ENCODE data around the gene PWWP2B.
A peak's percentile ranks its signal among the peaks of the same experiment; 100 is the strongest.

Gene PWWP2B

GRCh38 chr10:132404911-132405462 lies 8.0 kb downstream of the PWWP2B start:
- Histone ChIP-seq H3K36me3 (ENCODE audit: control insufficient read depth in 1 of 2, insufficient read depth in 2 of 2, low read length in 2 of 2) (peaks cover 0 to 21% of the 10 kb centered on the region in 2 donors), H3K4me1 (ENCODE audit: control insufficient read depth in 1 of 2, insufficient read depth in 2 of 2, low read length in 2 of 2) (peaks cover 0 to 27% of the 10 kb centered on the region in 2 donors), H3K27me3 (ENCODE audit: low read depth, low read length) (no peaks in the 10 kb centered on the region), H3K9me3 (ENCODE audit: control insufficient read depth in 1 of 2, low read length in 2 of 2) (no peaks in the 10 kb centered on the region), H3K4me3 (ENCODE audit: low read depth in 1 of 2, low read length in 2 of 2) (no peak overlapping the region), H3K27ac (ENCODE audit: low read length) (no peak overlapping the region)

- Histone ChIP-seq H3K9me3 (ENCODE audit: control insufficient read depth in 1 of 2, low read length in 2 of 2) (no peaks in the 10 kb centered on the region), H3K36me3 (ENCODE audit: control insufficient read depth in 1 of 2, insufficient read depth in 2 of 2, low read length in 2 of 2) (peaks cover 0 to 21% of the 10 kb centered on the region in 2 donors), H3K4me1 (ENCODE audit: control insufficient read depth in 1 of 2, insufficient read depth in 2 of 2, low read length in 2 of 2) (peaks cover 0 to 24% of the 10 kb centered on the region in 2 donors), H3K27me3 (ENCODE audit: low read depth, low read length) (no peaks in the 10 kb centered on the region), H3K4me3 (ENCODE audit: low read depth in 1 of 2, low read length in 2 of 2) (no peak overlapping the region), H3K27ac (ENCODE audit: low read length) (no peak overlapping the region)
Observed at GRCh38 chr10:132405463-132405991, 8.5 kb downstream of the PWWP2B start.

GRCh38 chr10:132406181-132406580 lies 9.2 kb downstream of the PWWP2B start:
- peaks cover 0 to 21% of the 10 kb centered on the region in 2 donors for H3K36me3 ChIP-seq (ENCODE audit: control insufficient read depth in 1 of 2, insufficient read depth in 2 of 2, low read length in 2 of 2)
- H3K27ac ChIP-seq (ENCODE audit: low read length): no peak overlapping the region

GRCh38 chr10:132406750-132407149 lies 9.8 kb downstream of the PWWP2B start:
- H3K9me3 ChIP-seq (ENCODE audit: control insufficient read depth in 1 of 2, low read length in 2 of 2): no peaks in the 10 kb centered on the region
- H3K27me3 ChIP-seq (ENCODE audit: low read depth, low read length): no peaks in the 10 kb centered on the region
- H3K4me1 ChIP-seq (ENCODE audit: control insufficient read depth in 1 of 2, insufficient read depth in 2 of 2, low read length in 2 of 2): peaks cover 0 to 34% of the 10 kb centered on the region in 2 donors
- H3K36me3 ChIP-seq (ENCODE audit: control insufficient read depth in 1 of 2, insufficient read depth in 2 of 2, low read length in 2 of 2): peaks cover 0 to 21% of the 10 kb centered on the region in 2 donors
- no peak overlapping the region for H3K4me3 ChIP-seq (ENCODE audit: low read depth in 1 of 2, low read length in 2 of 2)
- peak overlapping the region; percentile 63 for H3K27ac ChIP-seq (ENCODE audit: low read length)

More at GRCh38 chr10:132406181-132406580, 9.2 kb downstream of the PWWP2B start:
- Histone ChIP-seq H3K4me1 (ENCODE audit: control insufficient read depth in 1 of 2, insufficient read depth in 2 of 2, low read length in 2 of 2) (peaks cover 0 to 28% of the 10 kb centered on the region in 2 donors), H3K9me3 (ENCODE audit: control insufficient read depth in 1 of 2, low read length in 2 of 2) (no peaks in the 10 kb centered on the region), H3K4me3 (ENCODE audit: low read depth in 1 of 2, low read length in 2 of 2) (no peak overlapping the region), H3K27me3 (ENCODE audit: low read depth, low read length) (no peaks in the 10 kb centered on the region)

GRCh38 chr10:132407243-132407746 lies 10.3 kb downstream of the PWWP2B start:
- Histone ChIP-seq H3K27me3 (ENCODE audit: low read depth, low read length) (no peaks in the 10 kb centered on the region), H3K4me1 (ENCODE audit: control insufficient read depth in 1 of 2, insufficient read depth in 2 of 2, low read length in 2 of 2) (peaks cover 3 to 39% of the 10 kb centered on the region in 2 donors), H3K27ac (ENCODE audit: low read length) (peak overlapping the region; percentile 63), H3K36me3 (ENCODE audit: control insufficient read depth in 1 of 2, insufficient read depth in 2 of 2, low read length in 2 of 2) (peaks cover 0 to 21% of the 10 kb centered on the region in 2 donors), H3K4me3 (ENCODE audit: low read depth in 1 of 2, low read length in 2 of 2) (no peak overlapping the region), H3K9me3 (ENCODE audit: control insufficient read depth in 1 of 2, low read length in 2 of 2) (no peaks in the 10 kb centered on the region)

- no peaks in the 10 kb centered on the region for H3K27me3 ChIP-seq (ENCODE audit: low read depth, low read length)
- peak overlapping the region; percentile 63 for H3K27ac ChIP-seq (ENCODE audit: low read length)
- H3K4me1 ChIP-seq (ENCODE audit: control insufficient read depth in 1 of 2, insufficient read depth in 2 of 2, low read length in 2 of 2): peaks cover 7 to 43% of the 10 kb centered on the region in 2 donors
- H3K4me3 ChIP-seq (ENCODE audit: low read depth in 1 of 2, low read length in 2 of 2): peak overlapping the region in 1 of 2 donors; percentile 6
- no peaks in the 10 kb centered on the region for H3K9me3 ChIP-seq (ENCODE audit: control insufficient read depth in 1 of 2, low read length in 2 of 2)
- peaks cover 0 to 21% of the 10 kb centered on the region in 2 donors for H3K36me3 ChIP-seq (ENCODE audit: control insufficient read depth in 1 of 2, insufficient read depth in 2 of 2, low read length in 2 of 2)
Observed at GRCh38 chr10:132407846-132408278, 10.9 kb downstream of the PWWP2B start.

- Histone ChIP-seq H3K9me3 (ENCODE audit: control insufficient read depth in 1 of 2, low read length in 2 of 2) (no peaks in the 10 kb centered on the region), H3K4me3 (ENCODE audit: low read depth in 1 of 2, low read length in 2 of 2) (peak overlapping the region in 1 of 2 donors; percentile 6), H3K27me3 (ENCODE audit: low read depth, low read length) (no peaks in the 10 kb centered on the region), H3K4me1 (ENCODE audit: control insufficient read depth in 1 of 2, insufficient read depth in 2 of 2, low read length in 2 of 2) (peaks cover 7 to 43% of the 10 kb centered on the region in 2 donors), H3K27ac (ENCODE audit: low read length) (peak overlapping the region; percentile 63), H3K36me3 (ENCODE audit: control insufficient read depth in 1 of 2, insufficient read depth in 2 of 2, low read length in 2 of 2) (peaks cover 0 to 21% of the 10 kb centered on the region in 2 donors)
Observed at GRCh38 chr10:132408367-132408781, 11.4 kb downstream of the PWWP2B start.

- Histone ChIP-seq H3K4me1 (ENCODE audit: control insufficient read depth in 1 of 2, insufficient read depth in 2 of 2, low read length in 2 of 2) (peaks cover 7 to 43% of the 10 kb centered on the region in 2 donors), H3K4me3 (ENCODE audit: low read depth in 1 of 2, low read length in 2 of 2) (no peak overlapping the region), H3K27me3 (ENCODE audit: low read depth, low read length) (no peaks in the 10 kb centered on the region), H3K9me3 (ENCODE audit: control insufficient read depth in 1 of 2, low read length in 2 of 2) (no peaks in the 10 kb centered on the region), H3K27ac (ENCODE audit: low read length) (no peak overlapping the region), H3K36me3 (ENCODE audit: control insufficient read depth in 1 of 2, insufficient read depth in 2 of 2, low read length in 2 of 2) (peaks cover 0 to 21% of the 10 kb centered on the region in 2 donors)
Observed at GRCh38 chr10:132408823-132409666, 12.0 kb downstream of the PWWP2B start.

- H3K27me3 ChIP-seq (ENCODE audit: low read depth, low read length): no peaks in the 10 kb centered on the region
- no peak overlapping the region for H3K27ac ChIP-seq (ENCODE audit: low read length)
- no peak overlapping the region for H3K4me3 ChIP-seq (ENCODE audit: low read depth in 1 of 2, low read length in 2 of 2)
- peaks cover 0 to 21% of the 10 kb centered on the region in 2 donors for H3K36me3 ChIP-seq (ENCODE audit: control insufficient read depth in 1 of 2, insufficient read depth in 2 of 2, low read length in 2 of 2)
- H3K4me1 ChIP-seq (ENCODE audit: control insufficient read depth in 1 of 2, insufficient read depth in 2 of 2, low read length in 2 of 2): peaks cover 7 to 46% of the 10 kb centered on the region in 2 donors
- H3K9me3 ChIP-seq (ENCODE audit: control insufficient read depth in 1 of 2, low read length in 2 of 2): no peaks in the 10 kb centered on the region
Observed at GRCh38 chr10:132409667-132410028, 12.6 kb downstream of the PWWP2B start.

GRCh38 chr10:132410056-132410778 lies 13.2 kb downstream of the PWWP2B start:
- Histone ChIP-seq H3K4me1 (ENCODE audit: control insufficient read depth in 1 of 2, insufficient read depth in 2 of 2, low read length in 2 of 2) (peaks cover 7 to 46% of the 10 kb centered on the region in 2 donors), H3K27ac (ENCODE audit: low read length) (no peak overlapping the region)

More at GRCh38 chr10:132410056-132410778, 13.2 kb downstream of the PWWP2B start:
- no peaks in the 10 kb centered on the region for H3K9me3 ChIP-seq (ENCODE audit: control insufficient read depth in 1 of 2, low read length in 2 of 2)
- no peak overlapping the region for H3K4me3 ChIP-seq (ENCODE audit: low read depth in 1 of 2, low read length in 2 of 2)
- H3K27me3 ChIP-seq (ENCODE audit: low read depth, low read length): no peaks in the 10 kb centered on the region
- peaks cover 0 to 16% of the 10 kb centered on the region in 2 donors for H3K36me3 ChIP-seq (ENCODE audit: control insufficient read depth in 1 of 2, insufficient read depth in 2 of 2, low read length in 2 of 2)
